Endothelial cell of umbilical vein (primary cell): ENCODE measurements around the gene AKR7A3.

ENCODE experiments used
- EZH2 ChIP-seq: IDR thresholded peaks from 2 replicates; pipeline ENCODE4 v1.6.1; 2012; ENCODE audit warnings: borderline replicate concordance, low read depth, mild to moderate bottlenecking, moderate library complexity, low read length, inconsistent platforms; ENCODE audit not compliant: severe bottlenecking
- FOS ChIP-seq: IDR thresholded peaks from 2 replicates; pipeline ENCODE4 v1.6.1; 2011; ENCODE audit warnings: mild to moderate bottlenecking, low read length, moderate library complexity, borderline replicate concordance; ENCODE audit not compliant: insufficient read depth
- MAX ChIP-seq: IDR thresholded peaks from 2 replicates; pipeline ENCODE4 v1.6.1; 2011; ENCODE audit not compliant: insufficient read depth, insufficient read length
- MYC ChIP-seq: IDR thresholded peaks from one replicate; pipeline ENCODE4 v1.6.1; 2011; ENCODE audit warnings: mild to moderate bottlenecking, low read depth, low read length
- POLR2A ChIP-seq: IDR thresholded peaks from 2 replicates; pipeline ENCODE4 v1.6.1; 2012; ENCODE audit warnings: low read depth, mild to moderate bottlenecking, control low read depth, low read length
- POLR2AphosphoS5 ChIP-seq: IDR thresholded peaks from 2 replicates; pipeline ENCODE4 v1.6.1; 2012; ENCODE audit warnings: low read depth, mild to moderate bottlenecking, control low read depth, low read length, moderate library complexity; ENCODE audit not compliant: insufficient read depth
- TF ChIP-seq, protein P1 (sequence below), 2 donors: IDR thresholded peaks; 1 replicate in 1 of 2; 2 replicates in 1 of 2; pipeline ENCODE4 v1.5.1; 2011; ENCODE audit warnings: low read length in 2 of 2, mild to moderate bottlenecking in 2 of 2, moderate library complexity in 2 of 2, control low read depth in 1 of 2, inconsistent platforms in 1 of 2, low read depth in 1 of 2; ENCODE audit not compliant: insufficient read depth in 1 of 2; ENCODE audit errors: extremely low read depth in 1 of 2

DNA sequence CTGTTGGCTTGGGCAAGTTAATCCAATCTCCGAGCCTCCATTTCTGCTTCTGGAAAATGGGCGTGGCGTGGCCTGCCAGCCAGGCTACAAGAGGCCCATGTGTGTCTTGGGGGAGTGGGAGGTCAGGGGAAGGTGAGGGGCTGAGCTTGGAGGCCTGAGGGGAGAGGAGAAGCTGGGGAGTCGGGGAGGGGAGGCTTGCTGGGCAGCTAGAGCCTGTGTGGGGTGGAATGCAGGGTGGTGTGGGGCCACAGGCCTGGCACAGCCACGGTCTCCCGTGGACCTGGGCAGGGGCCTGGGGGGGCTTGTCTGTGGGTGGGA is 38.1 kb upstream of the AKR7A3 start:
- TF ChIP-seq POLR2AphosphoS5 (no peak), MAX (no peak), FOS (no peak), POLR2A (no peak), EZH2 (no peak), MYC (no peak)
- TF ChIP-seq, protein P1, sequence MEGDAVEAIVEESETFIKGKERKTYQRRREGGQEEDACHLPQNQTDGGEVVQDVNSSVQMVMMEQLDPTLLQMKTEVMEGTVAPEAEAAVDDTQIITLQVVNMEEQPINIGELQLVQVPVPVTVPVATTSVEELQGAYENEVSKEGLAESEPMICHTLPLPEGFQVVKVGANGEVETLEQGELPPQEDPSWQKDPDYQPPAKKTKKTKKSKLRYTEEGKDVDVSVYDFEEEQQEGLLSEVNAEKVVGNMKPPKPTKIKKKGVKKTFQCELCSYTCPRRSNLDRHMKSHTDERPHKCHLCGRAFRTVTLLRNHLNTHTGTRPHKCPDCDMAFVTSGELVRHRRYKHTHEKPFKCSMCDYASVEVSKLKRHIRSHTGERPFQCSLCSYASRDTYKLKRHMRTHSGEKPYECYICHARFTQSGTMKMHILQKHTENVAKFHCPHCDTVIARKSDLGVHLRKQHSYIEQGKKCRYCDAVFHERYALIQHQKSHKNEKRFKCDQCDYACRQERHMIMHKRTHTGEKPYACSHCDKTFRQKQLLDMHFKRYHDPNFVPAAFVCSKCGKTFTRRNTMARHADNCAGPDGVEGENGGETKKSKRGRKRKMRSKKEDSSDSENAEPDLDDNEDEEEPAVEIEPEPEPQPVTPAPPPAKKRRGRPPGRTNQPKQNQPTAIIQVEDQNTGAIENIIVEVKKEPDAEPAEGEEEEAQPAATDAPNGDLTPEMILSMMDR (IDR thresholded peaks at IDR 0.05; ENCODE audit: extremely low read depth in 1 of 2, insufficient read depth in 1 of 2, low read depth in 1 of 2, low read length in 2 of 2) = no peak
